Globus pallidus (tissue), 1 donor: ENCODE data around the gene CCNY.

ENCODE experiments used
- DNase-seq: peaks from one replicate; pipeline ENCODE4 v3.0.0-alpha.2; 2015; ENCODE audit warnings: low spot score

The CCNY gene

GRCh38 chr10:35584946-35585345, 248.6 kb downstream of the CCNY start:
- no peak for DNase-seq

DNA sequence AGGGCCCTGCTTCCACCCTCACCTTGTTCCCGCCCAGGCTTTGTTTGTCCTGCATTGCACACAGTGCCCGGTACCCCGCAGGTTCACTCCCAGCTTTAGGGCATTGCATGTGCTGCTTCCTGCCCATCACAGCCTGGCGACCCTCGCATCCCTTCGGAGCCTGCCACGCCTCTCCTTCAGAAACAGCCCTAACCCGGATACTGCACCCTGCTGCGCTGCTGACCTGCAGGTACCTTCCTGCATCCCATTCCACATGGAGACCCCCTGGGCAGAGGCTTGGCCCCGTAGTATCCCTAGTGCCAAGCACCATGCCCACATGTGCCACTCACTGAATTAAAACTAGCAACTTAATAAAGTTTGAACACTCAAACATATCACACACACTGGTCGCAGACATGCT, 249.0 kb downstream of the CCNY start:
- no peak for DNase-seq

DNA sequence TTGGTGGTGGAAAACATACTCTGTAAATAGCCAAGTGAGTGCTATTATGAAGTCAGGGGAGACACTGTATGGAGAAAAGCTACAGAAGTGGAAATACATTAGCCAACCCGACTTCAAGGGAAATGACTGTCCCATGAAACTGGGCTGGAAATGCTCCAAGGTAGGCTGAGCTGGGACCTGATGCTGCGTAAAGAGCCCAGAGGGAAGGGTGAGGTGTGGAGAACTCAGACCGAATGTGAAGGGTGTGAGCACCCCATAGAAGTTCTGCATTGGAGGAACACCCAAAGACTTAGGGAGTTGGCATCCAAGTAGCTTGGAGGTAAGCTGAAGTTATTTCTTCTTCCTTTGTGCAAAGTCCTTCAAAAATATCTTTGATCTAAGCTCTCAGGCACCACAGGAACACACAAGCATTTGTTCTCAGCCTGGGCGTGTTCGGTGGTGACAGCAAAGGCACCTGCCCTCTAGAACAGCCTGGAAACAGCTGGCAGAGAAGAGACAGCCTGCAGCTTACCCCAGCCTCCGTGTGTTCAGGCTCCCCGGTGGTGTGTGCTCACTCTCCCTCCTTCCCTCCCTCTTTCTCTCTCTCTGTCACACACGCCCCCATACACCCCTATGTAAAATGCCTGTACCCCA, 249.7 kb downstream of the CCNY start:
- DNase-seq: no peak

DNA sequence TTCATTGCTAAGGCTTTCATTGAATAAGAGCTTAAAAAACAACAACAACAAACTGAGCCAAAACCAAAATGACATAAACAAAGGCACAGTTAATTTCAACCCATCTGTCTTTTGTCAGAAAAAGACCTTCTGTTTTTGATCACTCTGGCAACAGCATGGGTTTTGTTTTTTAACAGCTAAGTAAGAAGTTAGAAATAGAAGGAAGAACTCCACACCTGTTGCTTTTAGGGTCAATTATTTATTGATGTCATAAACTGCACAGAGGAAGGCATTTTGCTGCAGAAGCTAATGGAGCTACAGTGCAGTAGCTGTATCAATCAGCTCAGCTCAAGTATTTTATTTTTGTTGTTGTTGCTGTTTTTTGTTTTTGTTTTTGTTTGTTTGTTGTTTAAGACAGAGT, 252.5 kb downstream of the CCNY start:
- no peak for DNase-seq

DNA sequence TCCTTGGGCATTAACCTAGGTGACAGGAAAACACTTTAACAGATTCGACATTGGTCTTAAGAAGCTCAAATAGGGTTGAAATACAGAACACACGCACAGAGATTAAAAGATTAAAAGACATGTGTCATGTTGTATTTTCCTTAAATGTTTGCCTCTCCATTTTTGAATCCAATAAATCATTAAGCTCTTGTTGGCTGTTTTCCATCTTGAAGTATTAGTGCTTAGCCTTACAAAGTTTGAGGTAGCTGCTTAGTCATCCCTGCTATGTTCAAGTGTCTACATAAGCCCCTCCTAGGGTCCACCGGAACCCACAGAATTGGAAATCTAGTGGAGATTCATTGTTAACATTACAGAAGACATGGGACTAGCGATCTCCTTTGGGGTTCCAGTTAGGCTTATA, 256.1 kb downstream of the CCNY start:
- no peak for DNase-seq

DNA sequence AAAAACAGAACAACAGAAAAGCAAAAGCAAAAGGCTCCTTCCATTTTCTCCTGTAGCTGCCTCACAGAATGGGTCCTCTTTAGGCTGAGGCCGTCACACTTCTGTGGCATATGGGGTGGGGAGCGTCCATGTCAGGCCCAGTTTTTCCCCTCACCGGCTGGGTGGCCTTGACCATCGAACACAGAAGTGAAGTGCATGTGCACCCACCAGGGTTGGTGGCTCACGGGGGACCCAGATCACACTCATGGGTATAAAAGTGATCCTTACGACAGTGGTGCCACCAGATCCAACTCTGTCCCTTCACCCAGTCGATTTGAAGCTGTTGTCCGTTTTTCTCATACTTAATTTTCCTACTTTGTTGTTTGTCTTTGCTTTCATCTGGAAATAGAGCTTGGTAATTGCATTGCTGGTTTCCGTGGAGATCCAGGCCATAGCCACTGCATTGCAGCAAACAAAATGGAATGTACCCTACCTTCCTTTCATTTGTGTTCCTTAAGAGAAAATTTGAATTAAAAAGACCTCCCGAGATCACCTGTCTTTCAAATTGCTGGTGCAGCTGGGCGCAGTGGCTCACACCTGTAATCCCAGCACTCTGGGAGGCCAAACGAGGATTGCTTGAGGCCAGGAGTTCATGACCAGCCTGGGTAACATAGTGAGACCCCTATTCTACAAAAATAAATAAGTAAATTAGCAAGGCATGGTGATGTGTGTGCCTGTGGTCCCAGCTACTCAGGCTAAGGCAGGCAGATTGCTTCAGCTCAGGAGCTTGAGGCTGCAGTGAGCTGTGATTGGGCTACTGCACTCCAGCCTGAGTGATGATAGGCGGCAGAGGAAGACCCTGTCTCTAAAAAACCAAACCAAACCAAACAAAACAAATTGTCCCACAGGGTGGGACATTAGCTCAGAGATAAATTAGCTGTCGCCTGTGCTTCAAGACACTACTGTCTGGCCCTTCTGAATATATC, 258.1 kb downstream of the CCNY start:
- DNase-seq: no peak

- no peak for DNase-seq
Measured at GRCh38 chr10:35595106-35595505, 258.8 kb downstream of the CCNY start.

- DNase-seq: no peak
Measured at GRCh38 chr10:35598379-35598778, 262.1 kb downstream of the CCNY start.

DNA sequence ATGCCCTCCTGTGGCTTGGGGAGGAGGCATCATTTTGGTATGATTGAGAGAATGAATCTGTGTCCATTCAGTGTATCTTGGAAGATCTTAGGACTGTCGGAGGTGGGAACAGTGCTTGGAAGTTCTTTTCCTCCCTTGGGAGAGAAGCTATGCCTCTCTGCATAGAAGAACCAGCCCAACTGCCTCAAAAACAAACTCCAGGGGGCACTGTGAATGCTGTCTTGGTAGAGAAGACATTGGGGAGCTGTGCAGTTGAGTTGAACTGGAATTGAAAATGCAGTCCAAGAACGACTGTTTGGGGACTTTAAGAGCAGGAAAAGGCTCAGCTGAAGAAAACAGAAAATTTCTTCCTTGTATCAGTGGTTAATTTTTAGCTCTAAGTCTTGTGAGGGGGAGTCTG, 263.9 kb downstream of the CCNY start:
- DNase-seq: no peak

DNA sequence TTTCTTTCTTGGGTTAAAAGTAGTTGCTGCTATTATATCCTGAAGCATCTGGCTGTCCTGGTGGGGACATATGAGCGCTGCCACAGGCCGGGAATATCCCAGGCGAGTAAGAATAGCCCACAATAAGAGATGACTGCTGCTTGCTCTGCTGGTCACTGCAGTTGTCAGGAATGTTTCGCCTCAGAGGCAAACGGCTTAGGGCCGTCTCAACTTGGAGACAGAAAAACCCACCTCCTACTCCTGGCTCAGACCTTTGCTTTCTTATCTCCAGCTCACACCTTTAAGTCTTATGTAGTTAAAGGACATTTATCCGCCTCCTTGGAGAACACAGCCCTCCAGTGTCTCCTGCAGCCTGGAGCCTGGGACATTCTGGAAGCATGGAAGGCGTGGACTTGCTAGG, 268.9 kb downstream of the CCNY start, which contains the start of gene GJD4:
GJD4 (plus strand) TSS at position 151 of the 400 bp plus-strand sequence; CDS start at position 378, 227 bp downstream.
- no peak for DNase-seq

DNA sequence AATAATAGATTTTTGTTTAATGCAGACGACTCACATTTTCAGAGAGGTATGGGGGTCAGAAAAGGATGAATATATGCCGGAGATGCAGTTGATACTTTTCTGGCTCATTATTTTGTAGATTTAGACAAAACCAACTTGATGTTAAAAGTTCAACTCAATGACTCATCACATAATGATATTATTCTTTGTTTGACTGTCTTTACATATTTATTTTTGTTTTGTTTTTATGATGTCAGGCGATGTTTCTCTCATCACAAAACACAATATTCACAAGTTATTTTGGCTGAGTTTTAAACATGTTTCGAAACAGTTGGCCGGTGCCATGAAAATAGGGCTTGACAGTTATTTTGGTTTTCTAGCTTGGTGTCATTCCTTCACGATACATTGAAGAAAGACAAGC, 270.1 kb downstream of the CCNY start:
- DNase-seq: no peak

GRCh38 chr10:35607475-35608327, 271.4 kb downstream of the CCNY start:
- no peak for DNase-seq

- DNase-seq: no peak
Measured at GRCh38 chr10:35608328-35608672, 272.0 kb downstream of the CCNY start.

GRCh38 chr10:35611750-35612149, 275.4 kb downstream of the CCNY start:
- DNase-seq: no peak

GRCh38 chr10:35612385-35613106, 276.2 kb downstream of the CCNY start:
- DNase-seq: no peak

DNA sequence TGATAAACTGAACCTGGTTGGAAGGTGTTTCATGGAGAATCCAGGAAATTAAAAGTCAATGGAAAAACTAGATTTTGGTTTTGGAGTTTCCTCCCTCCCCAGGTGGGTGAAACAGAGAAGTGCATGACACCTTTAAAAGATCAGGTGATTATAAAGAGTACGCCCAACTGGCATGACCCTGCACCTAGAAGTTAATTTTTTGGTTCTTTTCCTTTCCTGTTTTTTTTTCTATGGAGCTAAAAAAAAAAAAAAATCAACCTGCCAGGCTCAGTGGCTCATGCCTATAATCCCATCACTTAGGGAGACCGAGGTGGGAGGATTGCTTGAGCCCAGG, 276.8 kb downstream of the CCNY start:
- DNase-seq: no peak

- DNase-seq: no peak
Measured at GRCh38 chr10:35613597-35614226, 277.4 kb downstream of the CCNY start.

DNA sequence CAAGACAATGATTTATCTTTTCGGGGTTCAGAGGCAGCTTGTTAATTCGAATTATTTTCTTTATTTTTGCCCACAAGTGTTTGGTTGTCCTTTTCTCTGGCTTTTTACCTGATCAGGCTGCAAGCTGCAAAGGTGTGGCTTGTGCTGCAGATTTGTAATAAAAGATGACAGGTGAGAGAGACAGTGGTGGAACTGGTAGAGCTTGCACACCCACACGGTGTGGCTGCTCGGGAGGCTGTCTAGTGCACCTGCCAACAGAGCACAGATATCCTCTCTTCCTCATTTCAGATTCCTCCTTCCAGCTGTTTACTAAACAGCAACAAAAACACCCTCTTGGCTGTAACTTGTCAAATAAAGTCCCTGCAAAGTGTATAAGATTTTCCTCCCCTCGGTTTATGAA, 278.0 kb downstream of the CCNY start:
- DNase-seq: no peak
